Tongue (tissue), 2 donors: ENCODE results near the gene DOCK4. TPM values are rescaled to one million over a fixed set of nuclear protein-coding genes. Genes with fewer than 3 reads are reported as not detected.

ENCODE experiments used
- DNase-seq: peaks from one replicate; pipeline ENCODE4 v3.0.0-alpha.2; 2015
- total RNA-seq: library from RNA; depleted of rRNA; stranded (reverse); fragments of >200 nt; gene quantifications from one replicate; pipeline ENCODE4 v1.2.3, GENCODE V29; 2014

The DOCK4 gene
- total RNA-seq, 1 donor from 2014 or later = 34.9 TPM

- DNase-seq = no peak
Measured at GRCh38 chr7:111887734-111888133, 318.5 kb downstream of the DOCK4 start.

- no peak for DNase-seq
Measured at GRCh38 chr7:111886233-111886632, 320.0 kb downstream of the DOCK4 start.

GRCh38 chr7:111883241-111883640 lies 323.0 kb downstream of the DOCK4 start:
- DNase-seq = no peak

- DNase-seq = no peak
Measured at GRCh38 chr7:111878785-111879184, 327.4 kb downstream of the DOCK4 start.

GRCh38 chr7:111877931-111878330 lies 328.3 kb downstream of the DOCK4 start:
- no peak for DNase-seq

GRCh38 chr7:111873963-111874690 lies 332.1 kb downstream of the DOCK4 start:
- DNase-seq = no peak

GRCh38 chr7:111873326-111873646 lies 332.9 kb downstream of the DOCK4 start:
- DNase-seq = no peak

- DNase-seq = no peak
Measured at GRCh38 chr7:111872450-111873325, 333.5 kb downstream of the DOCK4 start.

- DNase-seq = no peak
Measured at GRCh38 chr7:111871283-111871682, 334.9 kb downstream of the DOCK4 start.

GRCh38 chr7:111869280-111869679 lies 336.9 kb downstream of the DOCK4 start:
- DNase-seq = no peak

GRCh38 chr7:111867348-111867931 lies 338.8 kb downstream of the DOCK4 start:
- peak; percentile 12 for DNase-seq

- peak; percentile 15 for DNase-seq
Measured at GRCh38 chr7:111866787-111867186, 339.4 kb downstream of the DOCK4 start.

GRCh38 chr7:111865430-111865829 lies 340.8 kb downstream of the DOCK4 start:
- no peak for DNase-seq

GRCh38 chr7:111864291-111864976 lies 341.8 kb downstream of the DOCK4 start:
- DNase-seq = no peak

GRCh38 chr7:111863269-111863668 lies 342.9 kb downstream of the DOCK4 start:
- DNase-seq = no peak

GRCh38 chr7:111860248-111860647 lies 346.0 kb downstream of the DOCK4 start:
- DNase-seq = no peak

- DNase-seq = no peak
Measured at GRCh38 chr7:111858331-111858730, 347.9 kb downstream of the DOCK4 start.

- no peak for DNase-seq
Measured at GRCh38 chr7:111855842-111856227, 350.4 kb downstream of the DOCK4 start.

- DNase-seq = peak; percentile 21
Measured at GRCh38 chr7:111855161-111855841, 350.9 kb downstream of the DOCK4 start.

- DNase-seq = no peak
Measured at GRCh38 chr7:111853201-111853990, 352.8 kb downstream of the DOCK4 start.

- DNase-seq = no peak
Measured at GRCh38 chr7:111852081-111852480, 354.1 kb downstream of the DOCK4 start.
